A673 (cell line): ENCODE results near the gene ALDH18A1.

Source experiments
- EZH2 ChIP-seq: fragments of 200-600 bp; sonication (generic); IDR thresholded peaks from 2 replicates; pipeline ENCODE4 v1.6.1; 2017; ENCODE audit warnings: borderline replicate concordance, low read depth, mild to moderate bottlenecking, mixed read lengths, antibody characterized with exemption, low read length; ENCODE audit not compliant: poor library complexity, severe bottlenecking
- TF ChIP-seq, protein P1 (sequence below): fragments of 300-800, 200-600 bp; sonication (generic); conservative IDR thresholded peaks from 2 replicates; pipeline ENCODE4 v1.5.1; 2017; ENCODE audit warnings: low read depth, mild to moderate bottlenecking, antibody characterized with exemption, low read length, moderate library complexity, mixed read lengths

DNA sequence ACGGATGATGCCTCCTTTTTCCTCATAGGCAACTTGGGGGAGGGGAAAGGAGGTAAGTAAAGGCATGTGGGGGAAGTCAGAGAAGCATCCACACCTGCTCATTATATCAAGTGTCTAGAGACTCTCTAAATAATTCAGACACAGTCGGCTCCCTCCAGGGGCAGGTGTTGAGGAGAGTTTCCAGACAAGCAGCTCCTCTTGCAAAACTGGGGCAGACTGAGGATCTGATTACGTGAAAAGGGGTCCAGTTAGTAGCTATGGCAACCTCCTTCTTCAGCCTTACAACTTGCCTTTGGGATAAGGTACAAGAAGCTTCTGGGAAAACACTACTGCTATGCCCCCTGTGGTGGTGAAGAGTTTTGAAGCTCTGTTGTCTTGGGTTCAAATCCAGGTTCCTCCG, 56.4 kb downstream of the ALDH18A1 start:
- TF ChIP-seq, protein P1, sequence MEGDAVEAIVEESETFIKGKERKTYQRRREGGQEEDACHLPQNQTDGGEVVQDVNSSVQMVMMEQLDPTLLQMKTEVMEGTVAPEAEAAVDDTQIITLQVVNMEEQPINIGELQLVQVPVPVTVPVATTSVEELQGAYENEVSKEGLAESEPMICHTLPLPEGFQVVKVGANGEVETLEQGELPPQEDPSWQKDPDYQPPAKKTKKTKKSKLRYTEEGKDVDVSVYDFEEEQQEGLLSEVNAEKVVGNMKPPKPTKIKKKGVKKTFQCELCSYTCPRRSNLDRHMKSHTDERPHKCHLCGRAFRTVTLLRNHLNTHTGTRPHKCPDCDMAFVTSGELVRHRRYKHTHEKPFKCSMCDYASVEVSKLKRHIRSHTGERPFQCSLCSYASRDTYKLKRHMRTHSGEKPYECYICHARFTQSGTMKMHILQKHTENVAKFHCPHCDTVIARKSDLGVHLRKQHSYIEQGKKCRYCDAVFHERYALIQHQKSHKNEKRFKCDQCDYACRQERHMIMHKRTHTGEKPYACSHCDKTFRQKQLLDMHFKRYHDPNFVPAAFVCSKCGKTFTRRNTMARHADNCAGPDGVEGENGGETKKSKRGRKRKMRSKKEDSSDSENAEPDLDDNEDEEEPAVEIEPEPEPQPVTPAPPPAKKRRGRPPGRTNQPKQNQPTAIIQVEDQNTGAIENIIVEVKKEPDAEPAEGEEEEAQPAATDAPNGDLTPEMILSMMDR = no peak
- TF ChIP-seq EZH2 = no peak
